B cell (primary cell): Measurements from ENCODE around the gene EYS. TPM values are rescaled to one million over a fixed set of nuclear protein-coding genes. Genes with fewer than 3 reads are reported as not detected.

Source experiments
- ATAC-seq: fragments of 200-7000 bp; cut with Tn5 transposase; one replicate; pipeline ENCODE4 v1.10.0; 2021; ENCODE audit warnings: low read depth, mild to moderate bottlenecking, moderate number of reproducible peaks, moderate library complexity
- CTCF ChIA-PET: fragments of 350-600 bp; sonication (Branson Sonifier 250); formaldehyde crosslinking; loops from one replicate; lab custom pipeline; 2021; ENCODE audit warnings: antibody characterized with exemption, inconsistent platforms; lab: Charles Lee
- POLR2A ChIA-PET: fragments of 350-600 bp; sonication (Branson Sonifier 250); formaldehyde crosslinking; loops from one replicate; lab custom pipeline; 2021; ENCODE audit warnings: antibody characterized with exemption; lab: Charles Lee
- DNase-seq: peaks from one replicate; pipeline ENCODE4 v3.0.0; 2013
- H2AFZ ChIP-seq: 2 replicates; pipeline ENCODE4 v1.6.1; 2012; ENCODE audit warnings: mild to moderate bottlenecking, low read depth, low read length; ENCODE audit not compliant: insufficient read depth, poor library complexity, severe bottlenecking
- H3K27ac ChIP-seq, 2 donors: 1 replicate in 1 of 2; 2 replicates in 1 of 2; pipeline ENCODE4 v1.5.1; 2012 to 2013; ENCODE audit warnings: low read length in 2 of 2, mild to moderate bottlenecking in 2 of 2, moderate library complexity in 1 of 2
- H3K27me3 ChIP-seq, 4 experiments: fragments of 200-600 bp in 1 of 4; sonication (generic) in 1 of 4; replicated peaks in 1 of 4; 1 replicate in 2 of 4; 2 replicates in 2 of 4; pipeline versions ENCODE4 v1.6.1 to v1.7.0; 2013 to 2016; ENCODE audit warnings: low read length in 3 of 4, mild to moderate bottlenecking in 2 of 4, mixed read lengths in 1 of 4, moderate library complexity in 1 of 4; ENCODE audit not compliant: insufficient read depth in 4 of 4, control insufficient read depth in 3 of 4; ENCODE audit errors: control extremely low read depth in 1 of 4
- H3K36me3 ChIP-seq, 2 experiments: replicated peaks in 1 of 2; 1 replicate in 1 of 2; 2 replicates in 1 of 2; pipeline versions ENCODE4 v1.6.1 to v1.7.1; 2013; ENCODE audit warnings: low read length in 1 of 2; ENCODE audit not compliant: insufficient read depth in 2 of 2, control insufficient read depth in 1 of 2; ENCODE audit errors: control extremely low read depth in 1 of 2, extremely low read depth in 1 of 2
- H3K4me1 ChIP-seq, 2 donors: fragments of 200-600 bp in 1 of 2; sonication (generic) in 1 of 2; 1 replicate in 1 of 2; 2 replicates in 1 of 2; pipeline versions ENCODE4 v1.5.1 to v1.6.1; 2013 to 2017; ENCODE audit warnings: low read length in 2 of 2; ENCODE audit not compliant: control insufficient read depth in 2 of 2, insufficient read depth in 2 of 2
- H3K4me2 ChIP-seq: replicated peaks from 2 replicates; pipeline ENCODE3; 2012; ENCODE audit warnings: mild to moderate bottlenecking, low read depth, low read length; ENCODE audit not compliant: poor library complexity, severe bottlenecking
- H3K4me3 ChIP-seq, 5 experiments: fragments of 200-600 bp in 1 of 5; sonication (generic) in 1 of 5; 1 replicate in 3 of 5; 2 replicates in 2 of 5; pipeline versions ENCODE4 v1.5.1 to v1.7.0; 2011 to 2016; ENCODE audit warnings: low read length in 4 of 5, mild to moderate bottlenecking in 4 of 5, low read depth in 2 of 5, control low read depth in 1 of 5, moderate library complexity in 1 of 5; ENCODE audit not compliant: insufficient read depth in 1 of 5; ENCODE audit errors: control extremely low read depth in 1 of 5, extremely low read depth in 1 of 5
- H3K79me2 ChIP-seq: fragments of 200-600 bp; sonication (generic); one replicate; pipeline ENCODE4 v1.6.0; 2016; ENCODE audit warnings: low read length; ENCODE audit not compliant: control insufficient read depth, insufficient read depth
- H3K9ac ChIP-seq: fragments of 200-600 bp; sonication (generic); 2 replicates; pipeline ENCODE4 v1.6.1; 2017; ENCODE audit warnings: mild to moderate bottlenecking, low read length, moderate library complexity
- H3K9me3 ChIP-seq, 3 donors: one replicate each; pipeline versions ENCODE4 v1.6.1 to v1.7.1; 2013; ENCODE audit warnings: low read length in 2 of 3; ENCODE audit not compliant: control insufficient read depth in 2 of 3, insufficient read depth in 1 of 3; ENCODE audit errors: control extremely low read depth in 1 of 3
- H4K20me1 ChIP-seq: 2 replicates; pipeline ENCODE4 v1.6.0; 2012; ENCODE audit warnings: mild to moderate bottlenecking, low read length; ENCODE audit not compliant: insufficient read depth, control insufficient read depth, poor library complexity, severe bottlenecking
- H3K27ac Mint-ChIP-seq: one replicate; pipeline ENCODE4 v1.8.0; 2021; ENCODE audit warnings: mixed read lengths
- H3K27me3 Mint-ChIP-seq: one replicate; pipeline ENCODE4 v1.8.0; 2021; ENCODE audit warnings: mixed read lengths
- H3K4me1 Mint-ChIP-seq: one replicate; pipeline ENCODE4 v1.8.0; 2021; ENCODE audit warnings: mixed read lengths
- H3K4me3 Mint-ChIP-seq: one replicate; pipeline ENCODE4 v1.8.0; 2021; ENCODE audit warnings: mixed read lengths
- H3K9me3 Mint-ChIP-seq: one replicate; pipeline ENCODE4 v1.8.0; 2022; ENCODE audit warnings: mixed read lengths; ENCODE audit not compliant: insufficient read depth
- EZH2 ChIP-seq: IDR thresholded peaks from 2 replicates; pipeline ENCODE4 v1.6.1; 2012; ENCODE audit warnings: borderline replicate concordance, low read depth, mild to moderate bottlenecking, moderate library complexity, low read length; ENCODE audit not compliant: insufficient read depth, poor library complexity, severe bottlenecking
- WGBS: methylation state at CpG from one replicate; pipeline ENCODE4 v1.1.5; 2013; ENCODE audit warnings: missing lambda C conversion rate; ENCODE audit not compliant: insufficient coverage; 5-methylcytosine and 5-hydroxymethylcytosine counted together
- intact Hi-C: fragments of 100-400 bp; cut with micrococcal nuclease; formaldehyde crosslinking; loops from one replicate; pipeline ENCODE4 v1.10.0; 2022
- polyA plus RNA-seq: library from polyadenylated mRNA; depleted of rRNA; stranded (reverse); fragments of >200 nt; gene quantifications from 2 replicates; pipeline ENCODE4 v1.2.3, GENCODE V29; 2012
- total RNA-seq, 2 donors: library from RNA; stranded (reverse); fragments of 120-200 nt in 1 of 2; gene quantifications; 1 replicate in 1 of 2; 2 replicates in 1 of 2; pipeline versions ENCODE4 v1.2.3 to v1.2.4, GENCODE V29; 2013 to 2022
- TF ChIP-seq, protein P1 (sequence below): fragments of 200-600 bp; IDR thresholded peaks from one replicate; pipeline ENCODE4 v1.8.0; 2022; ENCODE audit warnings: antibody characterized with exemption, mild to moderate bottlenecking

Gene EYS
- total and polyA plus RNA-seq, 2 donors (not counting 1 experiment from before 2014, with no cell fraction given), result not detected

DNA sequence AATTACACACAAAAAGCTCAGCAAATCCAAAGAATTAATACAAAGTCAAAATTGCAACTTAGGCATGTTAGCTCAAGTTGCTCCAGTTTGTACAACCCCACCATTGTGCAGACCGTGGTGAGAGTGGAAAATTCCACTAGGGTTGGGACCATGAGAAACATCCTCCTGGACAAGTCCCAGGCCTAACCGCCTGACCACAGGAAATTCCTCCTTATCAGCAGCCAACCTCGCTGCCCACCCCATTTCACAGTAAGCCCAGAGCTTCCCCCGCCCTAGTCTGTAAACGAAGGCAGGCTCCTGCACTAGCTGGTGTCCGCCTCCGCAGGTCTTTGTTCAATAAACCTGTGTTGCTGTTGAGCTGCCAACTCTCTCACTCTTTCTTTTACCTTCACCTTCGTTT is 1023.3 kb downstream of the EYS start:
- no peaks in the 10 kb centered on the region for H3K27me3 Mint-ChIP-seq
- H3K9me3 Mint-ChIP-seq, result peaks cover 5% of the 10 kb centered on the region
- H3K27ac Mint-ChIP-seq, result no peak overlapping the region
- no peaks in the 10 kb centered on the region for H3K4me1 Mint-ChIP-seq
- H3K79me2 ChIP-seq, result no peaks in the 10 kb centered on the region
- no peaks in the 10 kb centered on the region for H3K27me3 ChIP-seq
- H3K4me3 ChIP-seq, result no peak overlapping the region
- ATAC-seq (no peak), DNase-seq (no peak)
- H3K27ac ChIP-seq, result no peak overlapping the region
- ChIA-PET POLR2A (no interaction called here), CTCF (no interaction called here)
- no peak overlapping the region for H3K4me2 ChIP-seq
- intact Hi-C loops, result no loop called here
- no peak overlapping the region for H3K9ac ChIP-seq
- H3K9me3 ChIP-seq, result peaks cover 0 to 5% (median 0%) of the 10 kb centered on the region in 3 donors
- H3K4me1 ChIP-seq, result no peaks in the 10 kb centered on the region
- no peak overlapping the region for H2AFZ ChIP-seq
- H3K36me3 ChIP-seq, result no peaks in the 10 kb centered on the region
- H3K4me3 Mint-ChIP-seq, result no peak overlapping the region
- WGBS, result 87% methylated on average over 6 of the region's 8 CpGs
- TF ChIP-seq, protein P1, sequence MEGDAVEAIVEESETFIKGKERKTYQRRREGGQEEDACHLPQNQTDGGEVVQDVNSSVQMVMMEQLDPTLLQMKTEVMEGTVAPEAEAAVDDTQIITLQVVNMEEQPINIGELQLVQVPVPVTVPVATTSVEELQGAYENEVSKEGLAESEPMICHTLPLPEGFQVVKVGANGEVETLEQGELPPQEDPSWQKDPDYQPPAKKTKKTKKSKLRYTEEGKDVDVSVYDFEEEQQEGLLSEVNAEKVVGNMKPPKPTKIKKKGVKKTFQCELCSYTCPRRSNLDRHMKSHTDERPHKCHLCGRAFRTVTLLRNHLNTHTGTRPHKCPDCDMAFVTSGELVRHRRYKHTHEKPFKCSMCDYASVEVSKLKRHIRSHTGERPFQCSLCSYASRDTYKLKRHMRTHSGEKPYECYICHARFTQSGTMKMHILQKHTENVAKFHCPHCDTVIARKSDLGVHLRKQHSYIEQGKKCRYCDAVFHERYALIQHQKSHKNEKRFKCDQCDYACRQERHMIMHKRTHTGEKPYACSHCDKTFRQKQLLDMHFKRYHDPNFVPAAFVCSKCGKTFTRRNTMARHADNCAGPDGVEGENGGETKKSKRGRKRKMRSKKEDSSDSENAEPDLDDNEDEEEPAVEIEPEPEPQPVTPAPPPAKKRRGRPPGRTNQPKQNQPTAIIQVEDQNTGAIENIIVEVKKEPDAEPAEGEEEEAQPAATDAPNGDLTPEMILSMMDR, result no peak
- TF ChIP-seq EZH2, result no peak
- no peaks in the 10 kb centered on the region for H4K20me1 ChIP-seq

GRCh38 chr6:64681416-64682160 is 1025.4 kb downstream of the EYS start:
- no peak overlapping the region for H3K27ac Mint-ChIP-seq
- Histone ChIP-seq H3K4me2 (no peak overlapping the region), H3K27me3 (no peaks in the 10 kb centered on the region), H3K4me3 (no peak overlapping the region), H4K20me1 (no peaks in the 10 kb centered on the region), H3K79me2 (no peaks in the 10 kb centered on the region), H2AFZ (no peak overlapping the region), H3K9me3 (peaks cover 0 to 10% (median 0%) of the 10 kb centered on the region in 3 donors), H3K27ac (no peak overlapping the region), H3K9ac (no peak overlapping the region), H3K36me3 (no peaks in the 10 kb centered on the region), H3K4me1 (no peaks in the 10 kb centered on the region)
- H3K9me3 Mint-ChIP-seq, result peaks cover 5% of the 10 kb centered on the region
- 97% methylated on average over 17 of the region's 23 CpGs for WGBS
- POLR2A ChIA-PET, result no interaction called here
- no peak overlapping the region for H3K4me3 Mint-ChIP-seq
- DNase-seq, result no peak
- TF ChIP-seq, protein P1, result no peak
- no peak for TF ChIP-seq EZH2
- intact Hi-C loops, result no loop called here
- no peaks in the 10 kb centered on the region for H3K4me1 Mint-ChIP-seq
- CTCF ChIA-PET, result no interaction called here
- H3K27me3 Mint-ChIP-seq, result no peaks in the 10 kb centered on the region
- no peak for ATAC-seq
